Measurements from ENCODE around the gene RNF227. TPM values are rescaled to one million over a fixed set of nuclear protein-coding genes. Genes with fewer than 3 reads are reported as not detected.
"Not testable (repeated sequence)": the region's sequence is repeated elsewhere in the genome, so short reads cannot be mapped to it uniquely, and the experiment has no call there.

Gene RNF227
- total and polyA plus RNA-seq, 4 donors, result 3.8 to 6.7 (median 5.4) TPM

- Histone ChIP-seq H3K36me3 (ENCODE audit: control insufficient read depth, insufficient read depth, low read length) (peaks cover 27% of the 10 kb centered on the region), H3K4me1 (ENCODE audit: control insufficient read depth, insufficient read depth, low read length) (no peaks in the 10 kb centered on the region), H3K27ac (ENCODE audit: low read depth, low read length) (no peak overlapping the region), H3K27me3 (ENCODE audit: control insufficient read depth, insufficient read depth, low read length) (no peaks in the 10 kb centered on the region), H3K9me3 (ENCODE audit: control insufficient read depth, insufficient read depth, low read length) (no peaks in the 10 kb centered on the region), H3K4me3 (ENCODE audit: low read depth, low read length) (no peak overlapping the region)
- DNase-seq (ENCODE audit: low read depth in 4 of 6, low spot score in 6 of 6), result no peak
- 91% methylated on average over 1 of the region's 2 CpGs for WGBS (ENCODE audit: insufficient coverage)
Measured at GRCh38 chr17:7875804-7876370, 40.2 kb downstream of the RNF227 start.

GRCh38 chr17:7873051-7873450 is 43.0 kb downstream of the RNF227 start:
- no peak for DNase-seq (ENCODE audit: low read depth in 4 of 6, low spot score in 6 of 6)
- H3K27me3 ChIP-seq (ENCODE audit: control insufficient read depth, insufficient read depth, low read length), result no peaks in the 10 kb centered on the region
- H3K9me3 ChIP-seq (ENCODE audit: control insufficient read depth, insufficient read depth, low read length), result no peaks in the 10 kb centered on the region
- WGBS (ENCODE audit: insufficient coverage), result 78% methylated on average over 4 of the region's 4 CpGs
- H3K27ac ChIP-seq (ENCODE audit: low read depth, low read length), result no peak overlapping the region
- H3K36me3 ChIP-seq (ENCODE audit: control insufficient read depth, insufficient read depth, low read length), result peaks cover 28% of the 10 kb centered on the region
- no peak overlapping the region for H3K4me3 ChIP-seq (ENCODE audit: low read depth, low read length)
- no peaks in the 10 kb centered on the region for H3K4me1 ChIP-seq (ENCODE audit: control insufficient read depth, insufficient read depth, low read length)

- WGBS (ENCODE audit: insufficient coverage), result 89% methylated on average over 5 of the region's 5 CpGs
- H3K4me3 ChIP-seq (ENCODE audit: low read depth, low read length), result no peak overlapping the region
- H3K27me3 ChIP-seq (ENCODE audit: control insufficient read depth, insufficient read depth, low read length), result no peaks in the 10 kb centered on the region
- no peak overlapping the region for H3K27ac ChIP-seq (ENCODE audit: low read depth, low read length)
- no peaks in the 10 kb centered on the region for H3K4me1 ChIP-seq (ENCODE audit: control insufficient read depth, insufficient read depth, low read length)
- peaks cover 24% of the 10 kb centered on the region for H3K36me3 ChIP-seq (ENCODE audit: control insufficient read depth, insufficient read depth, low read length)
- no peaks in the 10 kb centered on the region for H3K9me3 ChIP-seq (ENCODE audit: control insufficient read depth, insufficient read depth, low read length)
- no peak for DNase-seq (ENCODE audit: low read depth in 4 of 6, low spot score in 6 of 6)
Measured at GRCh38 chr17:7867881-7868329, 48.2 kb downstream of the RNF227 start.

DNA sequence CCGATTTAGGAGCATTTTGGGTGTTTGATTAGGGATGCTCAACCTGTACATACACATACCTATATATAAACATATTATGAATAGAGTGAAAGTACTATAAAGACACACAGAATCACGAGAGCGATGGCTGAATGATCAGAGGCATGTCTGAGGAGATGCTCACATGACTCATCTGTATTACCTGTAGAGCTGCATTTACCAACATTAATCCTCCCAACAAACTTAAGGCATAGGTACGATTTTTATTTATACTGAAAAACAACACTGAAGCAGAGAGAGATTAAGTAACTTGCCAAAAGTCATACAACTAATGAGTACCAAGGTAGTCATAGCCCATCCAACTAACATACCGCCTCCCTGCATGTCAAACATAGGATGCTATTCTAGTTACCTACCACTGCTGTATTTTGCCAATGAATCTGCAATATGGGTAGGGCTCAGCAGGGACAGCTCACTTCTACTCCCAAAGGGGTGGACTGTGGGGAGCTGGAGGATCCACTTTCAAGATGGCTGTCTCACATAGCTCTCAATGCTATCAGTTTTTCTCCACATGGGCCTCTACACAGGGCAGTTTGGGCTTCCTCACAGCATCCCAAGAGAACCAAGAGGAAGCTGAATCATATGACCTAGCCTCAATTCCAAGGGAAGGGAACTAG is 51.0 kb downstream of the RNF227 start:
- no peaks in the 10 kb centered on the region for H3K9me3 ChIP-seq (ENCODE audit: control insufficient read depth, insufficient read depth, low read length)
- H3K4me3 ChIP-seq (ENCODE audit: low read depth, low read length), result no peak overlapping the region
- H3K27ac ChIP-seq (ENCODE audit: low read depth, low read length), result no peak overlapping the region
- peaks cover 19% of the 10 kb centered on the region for H3K36me3 ChIP-seq (ENCODE audit: control insufficient read depth, insufficient read depth, low read length)
- WGBS (ENCODE audit: insufficient coverage), result 100% methylated on average over 1 of the region's 5 CpGs
- no peaks in the 10 kb centered on the region for H3K27me3 ChIP-seq (ENCODE audit: control insufficient read depth, insufficient read depth, low read length)
- H3K4me1 ChIP-seq (ENCODE audit: control insufficient read depth, insufficient read depth, low read length), result no peaks in the 10 kb centered on the region
- no peak for DNase-seq (ENCODE audit: low read depth in 4 of 6, low spot score in 6 of 6)

- WGBS (ENCODE audit: insufficient coverage), result 100% methylated on average over 1 of the region's 5 CpGs
Measured at GRCh38 chr17:7864384-7864783, 51.7 kb downstream of the RNF227 start.

More at GRCh38 chr17:7864384-7864783, 51.7 kb downstream of the RNF227 start:
- H3K27ac ChIP-seq (ENCODE audit: low read depth, low read length); DNase-seq (ENCODE audit: low read depth in 4 of 6, low spot score in 6 of 6); H3K9me3 ChIP-seq (ENCODE audit: control insufficient read depth, insufficient read depth, low read length); H3K4me1 ChIP-seq (ENCODE audit: control insufficient read depth, insufficient read depth, low read length); H3K4me3 ChIP-seq (ENCODE audit: low read depth, low read length); H3K27me3 ChIP-seq (ENCODE audit: control insufficient read depth, insufficient read depth, low read length): not testable (repeated sequence)
- H3K36me3 ChIP-seq (ENCODE audit: control insufficient read depth, insufficient read depth, low read length), result peaks cover 20% of the 10 kb centered on the region

Small RNAs within 50 kb of the gene (small RNA-seq; reads per million reads assigned to genes)
- 24.6 reads per million, percentile 97 among the genes with 10 or more reads in this experiment for gene SCARNA21 (ENCODE audit: low replicate concordance)

Other genes starting within 250 kb of the RNF227 start
- 10 to 100 TPM; 12.1 to 17.2 TPM for gene TP53, start 228.8 kb downstream of the RNF227 start, total RNA-seq
- 10 to 100 TPM; 32.3 to 36.8 TPM for gene TP53, start 228.8 kb downstream of the RNF227 start, polyA plus RNA-seq (ENCODE audit: insufficient read length in 2 of 2)
- gene WRAP53, start 227.8 kb downstream of the RNF227 start, total RNA-seq, result 10 to 100 TPM in 1 of 2 donors, 1 to 10 TPM in 1; 4.9 to 13.4 TPM
- 10 to 100 TPM; 17.7 to 17.9 TPM for gene WRAP53, start 227.8 kb downstream of the RNF227 start, polyA plus RNA-seq (ENCODE audit: insufficient read length in 2 of 2)
- gene EFNB3, start 211.1 kb downstream of the RNF227 start, total RNA-seq, result 10 to 100 TPM; 18.7 to 39.9 TPM
- 100 to 1,000 TPM; 205 to 243 TPM for gene EFNB3, start 211.1 kb downstream of the RNF227 start, polyA plus RNA-seq (ENCODE audit: insufficient read length in 2 of 2)
- gene DNAH2, start 198.5 kb downstream of the RNF227 start, total RNA-seq, result 1 to 10 TPM; 1.3 to 2.8 TPM
- gene DNAH2, start 198.5 kb downstream of the RNF227 start, polyA plus RNA-seq (ENCODE audit: insufficient read length in 2 of 2), result 1 to 10 TPM; 3.1 to 3.2 TPM
- gene KDM6B, start 82.1 kb downstream of the RNF227 start, total RNA-seq, result 10 to 100 TPM in 1 of 2 donors, 1 to 10 TPM in 1; 9.6 to 11.2 TPM
- gene KDM6B, start 82.1 kb downstream of the RNF227 start, polyA plus RNA-seq (ENCODE audit: insufficient read length in 2 of 2), result 10 to 100 TPM; 29.8 to 34.0 TPM
- gene TMEM88, start 61.2 kb downstream of the RNF227 start, total RNA-seq, result 10 to 100 TPM in 1 of 2 donors, 1 to 10 TPM in 1; 2.7 to 27.6 TPM
- 10 to 100 TPM; 12.1 to 15.0 TPM for gene TMEM88, start 61.2 kb downstream of the RNF227 start, polyA plus RNA-seq (ENCODE audit: insufficient read length in 2 of 2)
- gene NAA38, start 58.7 kb downstream of the RNF227 start, total RNA-seq, result 100 to 1,000 TPM in 1 of 2 donors, 10 to 100 TPM in 1; 46.4 to 167 TPM
- gene NAA38, start 58.7 kb downstream of the RNF227 start, polyA plus RNA-seq (ENCODE audit: insufficient read length in 2 of 2), result 100 to 1,000 TPM; 103 to 105 TPM
- gene CYB5D1, start 58.3 kb downstream of the RNF227 start, total RNA-seq, result 10 to 100 TPM in 1 of 2 donors, 1 to 10 TPM in 1; 8.2 to 21.9 TPM
- gene CYB5D1, start 58.3 kb downstream of the RNF227 start, polyA plus RNA-seq (ENCODE audit: insufficient read length in 2 of 2), result 10 to 100 TPM; 20.1 to 21.0 TPM
- 100 to 1,000 TPM in 1 of 2 donors, 10 to 100 TPM in 1; 87.0 to 100 TPM for gene CHD3, start 27.5 kb downstream of the RNF227 start, total RNA-seq
- gene CHD3, start 27.5 kb downstream of the RNF227 start, polyA plus RNA-seq (ENCODE audit: insufficient read length in 2 of 2), result 100 to 1,000 TPM; 154 to 188 TPM
- gene KCNAB3, start 13.6 kb upstream of the RNF227 start, total RNA-seq, result 1 to 10 TPM; 3.2 to 4.8 TPM
- 10 to 100 TPM; 25.9 to 33.6 TPM for gene KCNAB3, start 13.6 kb upstream of the RNF227 start, polyA plus RNA-seq (ENCODE audit: insufficient read length in 2 of 2)
- 10 to 100 TPM; 21.5 to 31.5 TPM for gene TRAPPC1, start 15.7 kb upstream of the RNF227 start, total RNA-seq
- gene TRAPPC1, start 15.7 kb upstream of the RNF227 start, polyA plus RNA-seq (ENCODE audit: insufficient read length in 2 of 2), result 100 to 1,000 TPM; 170 to 177 TPM
- 10 to 100 TPM; 14.4 to 25.9 TPM for gene CNTROB, start 15.9 kb upstream of the RNF227 start, total RNA-seq
- gene CNTROB, start 15.9 kb upstream of the RNF227 start, polyA plus RNA-seq (ENCODE audit: insufficient read length in 2 of 2), result 10 to 100 TPM; 45.1 to 59.5 TPM
- under 1 TPM; 0.10 to 0.39 TPM for gene GUCY2D, start 86.3 kb upstream of the RNF227 start, total RNA-seq
- 1 to 10 TPM in 1 of 2 donors, under 1 TPM in 1; 0.84 to 2.3 TPM for gene GUCY2D, start 86.3 kb upstream of the RNF227 start, polyA plus RNA-seq (ENCODE audit: insufficient read length in 2 of 2)
- gene ALOX15B, start 122.8 kb upstream of the RNF227 start, total RNA-seq, result under 1 TPM; 0.06 to 0.10 TPM
- gene ALOX15B, start 122.8 kb upstream of the RNF227 start, polyA plus RNA-seq (ENCODE audit: insufficient read length in 2 of 2), result under 1 TPM; 0.13 to 0.26 TPM
- under 1 TPM in 1 of 2 donors, not detected in 1; 0.30 TPM for gene ALOX12B, start 171.4 kb upstream of the RNF227 start, total RNA-seq
- gene ALOX12B, start 171.4 kb upstream of the RNF227 start, polyA plus RNA-seq (ENCODE audit: insufficient read length in 2 of 2), result 1 to 10 TPM in 1 of 2 donors, under 1 TPM in 1; 0.60 to 1.1 TPM
- gene ALOXE3, start 202.2 kb upstream of the RNF227 start, total RNA-seq, result under 1 TPM; 0.17 to 0.50 TPM
- 1 to 10 TPM; 1.2 to 1.8 TPM for gene ALOXE3, start 202.2 kb upstream of the RNF227 start, polyA plus RNA-seq (ENCODE audit: insufficient read length in 2 of 2)
- gene HES7, start 207.8 kb upstream of the RNF227 start, total RNA-seq, result under 1 TPM; 0.20 to 0.39 TPM
- 1 to 10 TPM; 1.7 to 2.5 TPM for gene HES7, start 207.8 kb upstream of the RNF227 start, polyA plus RNA-seq (ENCODE audit: insufficient read length in 2 of 2)
- 10 to 100 TPM; 28.0 to 29.4 TPM for gene PER1, start 236.1 kb upstream of the RNF227 start, total RNA-seq
- 10 to 100 TPM; 25.4 to 61.1 TPM for gene PER1, start 236.1 kb upstream of the RNF227 start, polyA plus RNA-seq (ENCODE audit: insufficient read length in 2 of 2)
- 10 to 100 TPM; 30.2 to 66.9 TPM for gene VAMP2, start 246.7 kb upstream of the RNF227 start, total RNA-seq
- gene VAMP2, start 246.7 kb upstream of the RNF227 start, polyA plus RNA-seq (ENCODE audit: insufficient read length in 2 of 2), result 100 to 1,000 TPM; 413 to 414 TPM

Data from spinal cord (tissue), 10 donors.